Anterior cingulate cortex (tissue), 58 donors: Measurements from ENCODE around the gene PPP6R1.

Experiments
- DNase-seq, 58 donors: peaks; one replicate each; lab custom pipeline; 2025; lab: John Stamatoyannopoulos, UW

The PPP6R1 gene

GRCh38 chr19:55198651-55199050 is 60.2 kb downstream of the PPP6R1 start:
- DNase-seq, result no peak

GRCh38 chr19:55197528-55197927 is 61.3 kb downstream of the PPP6R1 start:
- DNase-seq, result peak in 1 of 58 donors; percentile 14

GRCh38 chr19:55196803-55197202 is 62.0 kb downstream of the PPP6R1 start:
- no peak for DNase-seq

GRCh38 chr19:55193481-55193880 is 65.3 kb downstream of the PPP6R1 start:
- peak in 44 of 58 donors; percentile 2 to 80 (median 44) for DNase-seq

- DNase-seq, result peak in 46 of 58 donors; percentile 5 to 80 (median 44)
Measured at GRCh38 chr19:55189403-55189835, 69.4 kb downstream of the PPP6R1 start.

GRCh38 chr19:55188625-55189024 is 70.2 kb downstream of the PPP6R1 start:
- DNase-seq, result no peak

GRCh38 chr19:55186080-55186479 is 72.7 kb downstream of the PPP6R1 start:
- DNase-seq, result no peak

- DNase-seq, result no peak
Measured at GRCh38 chr19:55181740-55182139, 77.1 kb downstream of the PPP6R1 start.
